ENCODE data around the gene ORAI3. TPM values are rescaled to one million over a fixed set of nuclear protein-coding genes. Genes with fewer than 3 reads are reported as not detected.

ORAI3 gene
- total RNA-seq, 4 donors from 2014 or later: 15.5 to 42.6 (median 33.9) TPM

DNA sequence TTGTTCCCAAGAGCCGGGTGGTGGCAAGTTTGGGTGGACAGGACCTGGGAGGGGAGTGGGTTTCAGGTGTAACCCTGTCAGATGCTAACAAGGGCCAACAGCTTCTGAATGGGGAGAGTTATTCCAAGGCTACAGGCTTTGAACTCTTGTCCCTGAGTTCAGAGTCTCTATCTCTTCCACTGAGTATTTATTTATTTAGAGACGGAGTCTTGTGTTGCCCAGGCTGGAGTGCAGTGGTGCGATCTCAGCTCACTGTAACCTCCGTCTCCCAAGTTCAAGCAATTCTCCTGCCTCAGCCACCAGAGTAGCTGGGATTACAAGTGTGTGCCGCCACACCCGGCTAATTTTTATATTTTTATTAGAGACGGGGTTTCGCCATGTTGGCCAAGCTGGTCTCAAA is 6.1 kb downstream of the ORAI3 start:
- TF ChIP-seq, protein P1, sequence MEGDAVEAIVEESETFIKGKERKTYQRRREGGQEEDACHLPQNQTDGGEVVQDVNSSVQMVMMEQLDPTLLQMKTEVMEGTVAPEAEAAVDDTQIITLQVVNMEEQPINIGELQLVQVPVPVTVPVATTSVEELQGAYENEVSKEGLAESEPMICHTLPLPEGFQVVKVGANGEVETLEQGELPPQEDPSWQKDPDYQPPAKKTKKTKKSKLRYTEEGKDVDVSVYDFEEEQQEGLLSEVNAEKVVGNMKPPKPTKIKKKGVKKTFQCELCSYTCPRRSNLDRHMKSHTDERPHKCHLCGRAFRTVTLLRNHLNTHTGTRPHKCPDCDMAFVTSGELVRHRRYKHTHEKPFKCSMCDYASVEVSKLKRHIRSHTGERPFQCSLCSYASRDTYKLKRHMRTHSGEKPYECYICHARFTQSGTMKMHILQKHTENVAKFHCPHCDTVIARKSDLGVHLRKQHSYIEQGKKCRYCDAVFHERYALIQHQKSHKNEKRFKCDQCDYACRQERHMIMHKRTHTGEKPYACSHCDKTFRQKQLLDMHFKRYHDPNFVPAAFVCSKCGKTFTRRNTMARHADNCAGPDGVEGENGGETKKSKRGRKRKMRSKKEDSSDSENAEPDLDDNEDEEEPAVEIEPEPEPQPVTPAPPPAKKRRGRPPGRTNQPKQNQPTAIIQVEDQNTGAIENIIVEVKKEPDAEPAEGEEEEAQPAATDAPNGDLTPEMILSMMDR (IDR thresholded peaks at IDR 0.05): no peak
- DNase-seq (ENCODE audit: low spot score): no peak
- no peak for ATAC-seq (ENCODE audit: low FRiP score)

DNA sequence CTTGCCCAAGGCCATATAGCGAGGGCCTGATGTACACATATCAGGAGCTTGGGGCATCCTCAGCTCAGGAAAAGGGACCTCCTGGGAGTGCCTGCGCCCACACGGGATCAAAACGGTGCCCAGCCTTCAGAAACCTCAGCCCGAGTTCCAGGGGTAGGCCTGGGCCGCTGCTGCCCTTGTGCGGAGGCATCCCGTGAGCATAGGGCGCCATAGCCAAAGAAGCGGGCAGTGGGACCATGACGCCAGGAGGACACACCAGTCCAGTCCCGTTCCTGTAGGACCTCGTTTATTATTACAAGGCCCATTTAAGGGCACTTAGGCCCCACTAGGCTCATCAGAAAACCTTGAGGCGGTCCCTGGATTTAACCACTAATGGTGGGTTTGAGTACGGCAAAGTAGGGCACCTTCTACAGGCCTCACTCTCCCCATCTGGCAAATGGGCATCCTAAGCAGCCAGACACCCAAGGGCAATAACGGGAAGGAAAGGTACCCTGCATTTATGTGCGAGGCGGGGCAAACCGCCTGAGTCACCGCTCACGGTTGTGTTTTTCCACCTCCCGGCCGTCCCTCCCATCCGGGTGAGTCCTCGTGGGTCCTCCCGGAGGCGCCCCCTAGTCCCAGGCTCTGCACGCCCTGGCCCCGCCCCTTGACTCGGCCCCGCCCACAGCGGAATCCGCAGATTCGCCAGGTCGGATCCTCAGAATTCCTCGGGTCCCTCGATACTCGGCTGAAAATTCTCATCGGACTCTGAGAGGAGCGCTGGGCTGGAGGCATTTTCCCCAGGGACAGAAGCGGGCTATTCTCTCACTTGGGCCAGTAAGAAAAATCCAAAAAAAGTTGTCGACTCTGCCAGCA is 8.0 kb downstream of the ORAI3 start:
- ATAC-seq (ENCODE audit: low FRiP score): peak; percentile 72
- DNase-seq (ENCODE audit: low spot score): peak; percentile 77
- TF ChIP-seq, protein P1 (IDR thresholded peaks at IDR 0.05): no peak

DNA sequence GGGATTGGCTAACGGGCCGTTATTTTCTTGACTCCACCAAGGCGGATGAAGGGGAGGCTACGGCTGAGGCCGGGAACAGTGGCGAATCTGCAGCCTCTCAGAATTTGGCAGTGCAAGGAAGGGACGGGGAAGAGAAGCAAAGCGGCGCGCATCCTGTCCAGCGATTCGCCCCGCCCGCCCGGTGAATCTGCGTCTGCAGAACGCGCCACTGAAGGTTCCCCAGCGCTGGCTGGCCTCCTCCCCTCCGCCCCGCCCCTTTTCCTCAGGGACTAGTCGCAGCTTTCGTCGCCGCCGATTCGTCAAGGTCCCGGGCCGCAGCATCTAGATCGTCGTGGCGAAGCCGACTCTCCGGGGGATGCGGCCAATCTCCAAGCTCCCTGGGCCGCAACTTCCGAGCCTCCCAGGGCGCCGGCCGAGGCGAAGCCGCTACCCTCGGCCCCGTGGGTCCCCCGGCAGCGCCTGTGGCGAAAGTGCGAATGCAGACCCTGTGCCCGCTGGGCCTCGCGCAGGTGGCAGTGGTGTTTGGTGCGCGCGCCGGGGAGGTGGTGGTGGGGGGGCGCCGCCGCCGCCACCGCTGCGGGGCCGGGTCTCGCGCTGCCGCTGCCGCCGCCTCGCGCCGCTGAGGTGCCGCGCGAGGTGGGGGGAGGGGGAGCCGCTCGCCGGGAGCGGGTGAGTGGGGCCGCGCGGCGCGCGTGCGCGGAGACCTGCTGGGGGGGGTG is 8.7 kb downstream of the ORAI3 start, which contains the start of gene SETD1A:
TSS of gene SETD1A (plus strand) at position 299 of the 719 bp plus-strand sequence. CDS start 978 bp downstream, outside the sequence.
- peak; percentile 87 for ATAC-seq (ENCODE audit: low FRiP score)
- TF ChIP-seq, protein P1 (IDR thresholded peaks at IDR 0.05): no peak
- DNase-seq (ENCODE audit: low spot score): peak; percentile 92

DNA sequence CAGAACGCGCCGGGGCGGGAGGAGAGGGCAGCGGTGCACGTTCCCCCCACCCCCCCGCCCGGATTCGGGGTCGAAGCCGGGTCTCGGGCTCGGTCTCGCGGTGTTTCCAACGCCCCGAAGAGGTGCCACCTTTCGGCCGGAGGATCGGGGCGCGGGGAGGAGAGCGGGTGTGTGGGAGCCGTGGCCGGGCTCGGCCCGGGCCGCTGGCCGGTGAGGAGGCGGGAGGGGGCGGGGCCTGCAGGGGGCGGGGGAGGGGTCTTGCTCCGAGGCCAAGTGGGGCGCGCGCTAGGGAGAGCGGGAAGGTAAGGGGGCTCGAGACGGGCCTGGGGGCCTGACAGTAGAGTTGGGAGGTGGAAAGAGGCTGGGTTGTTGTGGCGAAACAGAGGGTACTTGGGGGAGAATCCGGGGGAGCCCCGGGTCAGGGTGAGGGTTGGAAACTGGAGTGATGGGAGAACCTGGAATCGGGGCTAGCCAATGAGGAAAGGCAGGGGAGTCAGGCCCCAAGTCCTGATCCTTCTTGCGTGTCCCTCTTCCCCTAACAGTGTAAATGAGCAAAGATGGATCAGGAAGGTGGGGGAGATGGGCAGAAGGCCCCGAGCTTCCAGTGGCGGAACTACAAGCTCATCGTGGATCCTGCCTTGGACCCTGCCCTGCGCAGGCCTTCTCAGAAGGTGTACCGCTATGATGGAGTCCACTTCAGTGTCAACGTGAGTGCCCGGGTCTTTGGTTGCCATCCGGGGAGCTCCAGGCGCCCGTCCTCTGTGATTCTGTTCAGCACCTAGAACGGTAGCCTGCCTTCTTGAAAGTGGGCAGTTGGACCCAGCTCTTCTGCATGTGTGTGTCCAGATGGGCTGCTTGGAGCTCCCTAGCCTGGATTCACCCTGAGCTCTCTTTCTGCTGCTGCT is 9.6 kb downstream of the ORAI3 start:
- ATAC-seq (ENCODE audit: low FRiP score) (peak; percentile 14), DNase-seq (ENCODE audit: low spot score) (no peak)
- TF ChIP-seq, protein P1 (IDR thresholded peaks at IDR 0.05): no peak

DNA sequence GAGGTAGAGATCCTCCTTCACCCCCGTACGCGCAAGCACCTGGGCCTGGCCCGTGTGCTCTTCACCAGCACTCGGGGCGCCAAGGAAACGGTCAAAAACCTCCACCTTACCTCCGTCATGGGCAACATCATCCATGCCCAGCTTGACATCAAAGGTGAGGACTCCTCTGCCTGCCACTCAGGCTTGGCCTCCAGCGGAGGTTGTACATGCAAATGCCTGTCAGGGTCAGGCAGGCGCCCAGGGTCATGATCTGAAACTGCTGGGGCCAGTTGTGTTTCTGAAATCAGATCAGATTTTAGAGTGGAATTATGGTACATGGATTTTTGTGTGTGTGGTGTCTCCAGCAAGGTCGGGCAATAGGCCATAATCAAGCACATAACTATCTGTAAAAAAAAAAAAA is 12.5 kb downstream of the ORAI3 start:
- DNase-seq (ENCODE audit: low spot score) (no peak), ATAC-seq (ENCODE audit: low FRiP score) (no peak)
- TF ChIP-seq, protein P1 (IDR thresholded peaks at IDR 0.05): no peak

DNA sequence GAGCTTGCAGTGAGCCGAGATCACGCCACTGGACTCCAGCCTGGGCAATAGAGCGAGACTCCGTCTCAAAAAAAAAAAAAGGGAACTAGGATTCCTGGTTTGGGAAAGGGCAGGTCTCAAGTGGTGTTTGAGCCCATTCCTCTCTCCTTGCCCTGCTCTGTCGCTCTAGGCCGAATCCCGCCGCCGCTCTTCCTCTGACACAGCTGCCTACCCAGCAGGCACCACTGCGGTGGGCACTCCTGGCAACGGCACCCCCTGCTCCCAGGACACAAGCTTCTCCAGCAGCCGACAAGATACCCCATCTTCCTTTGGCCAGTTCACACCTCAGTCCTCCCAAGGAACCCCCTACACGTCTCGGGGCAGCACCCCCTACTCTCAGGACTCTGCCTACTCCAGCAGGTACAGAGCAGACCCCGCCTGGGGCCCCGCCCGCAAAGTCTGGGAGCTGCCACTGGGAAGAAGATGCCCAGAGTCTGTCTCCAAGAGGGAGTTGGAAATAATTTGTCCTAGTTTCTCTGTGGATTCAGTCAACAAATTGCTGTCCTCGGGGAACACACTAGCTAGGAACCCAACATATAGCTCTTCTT is 15.2 kb downstream of the ORAI3 start:
- DNase-seq (ENCODE audit: low spot score): no peak
- TF ChIP-seq, protein P1 (IDR thresholded peaks at IDR 0.05): no peak
- ATAC-seq (ENCODE audit: low FRiP score): no peak
